Peyer's patch (tissue), 4 donors: Measurements from ENCODE around the gene NRXN3.

ENCODE experiments used
- POLR2A ChIP-seq, 2 donors: fragments of 450-650 bp; IDR thresholded peaks; one replicate each; pipeline ENCODE4 v1.5.1; 2017; ENCODE audit warnings: antibody characterized with exemption in 2 of 2, mild to moderate bottlenecking in 2 of 2, moderate library complexity in 2 of 2
- TF ChIP-seq, protein P1 (sequence below), 6 experiments: fragments of 450-650 bp in 4 of 6; fragments of 200-600 bp in 2 of 6; sonication (generic) in 1 of 6; IDR thresholded peaks; one replicate each; pipeline ENCODE4 v1.5.1; 2017 to 2019; ENCODE audit warnings: antibody characterized with exemption in 6 of 6, mild to moderate bottlenecking in 3 of 6, moderate library complexity in 1 of 6

DNA sequence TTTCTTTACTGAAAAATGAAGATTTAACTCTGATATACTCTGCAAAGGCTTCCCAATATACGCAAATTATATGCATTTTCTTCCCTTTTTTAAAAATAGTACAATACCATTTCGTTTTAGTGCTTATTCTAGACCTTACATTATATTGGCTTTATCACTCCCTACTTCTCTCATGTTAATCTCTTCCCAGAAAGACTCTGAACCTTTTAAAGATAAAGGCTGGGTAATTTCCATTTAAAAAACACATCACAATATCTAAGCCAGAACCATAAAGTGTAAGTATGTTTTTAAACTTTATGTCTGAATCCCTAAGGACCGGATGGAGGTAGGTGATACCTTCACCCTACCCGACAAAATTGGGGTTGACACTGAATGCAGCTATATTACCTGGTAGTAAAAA, 1720.4 kb downstream of the NRXN3 start:
- TF ChIP-seq, protein P1, sequence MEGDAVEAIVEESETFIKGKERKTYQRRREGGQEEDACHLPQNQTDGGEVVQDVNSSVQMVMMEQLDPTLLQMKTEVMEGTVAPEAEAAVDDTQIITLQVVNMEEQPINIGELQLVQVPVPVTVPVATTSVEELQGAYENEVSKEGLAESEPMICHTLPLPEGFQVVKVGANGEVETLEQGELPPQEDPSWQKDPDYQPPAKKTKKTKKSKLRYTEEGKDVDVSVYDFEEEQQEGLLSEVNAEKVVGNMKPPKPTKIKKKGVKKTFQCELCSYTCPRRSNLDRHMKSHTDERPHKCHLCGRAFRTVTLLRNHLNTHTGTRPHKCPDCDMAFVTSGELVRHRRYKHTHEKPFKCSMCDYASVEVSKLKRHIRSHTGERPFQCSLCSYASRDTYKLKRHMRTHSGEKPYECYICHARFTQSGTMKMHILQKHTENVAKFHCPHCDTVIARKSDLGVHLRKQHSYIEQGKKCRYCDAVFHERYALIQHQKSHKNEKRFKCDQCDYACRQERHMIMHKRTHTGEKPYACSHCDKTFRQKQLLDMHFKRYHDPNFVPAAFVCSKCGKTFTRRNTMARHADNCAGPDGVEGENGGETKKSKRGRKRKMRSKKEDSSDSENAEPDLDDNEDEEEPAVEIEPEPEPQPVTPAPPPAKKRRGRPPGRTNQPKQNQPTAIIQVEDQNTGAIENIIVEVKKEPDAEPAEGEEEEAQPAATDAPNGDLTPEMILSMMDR (IDR thresholded peaks at IDR 0.05) = no peak
- TF ChIP-seq POLR2A (IDR thresholded peaks at IDR 0.05) = no peak
